Heart left ventricle (tissue), 16 donors: ENCODE results near the gene PCBP3. TPM values are rescaled to one million over a fixed set of nuclear protein-coding genes. Genes with fewer than 3 reads are reported as not detected.
"Not testable (repeated sequence)": the region's sequence is repeated elsewhere in the genome, so short reads cannot be mapped to it uniquely, and the experiment has no call there.

ENCODE experiments used
- ATAC-seq, 4 donors: fragments of 200-7000 bp; cut with Tn5 transposase; one replicate each; pipeline ENCODE4 v1.9.1; 2020 to 2022; ENCODE audit warnings: moderate library complexity in 4 of 4, mild to moderate bottlenecking in 3 of 4, moderate number of reproducible peaks in 1 of 4
- DNase-seq, 5 donors: peaks; one replicate each; pipeline ENCODE4 v3.0.0-alpha.2; 2020
- H3K27ac ChIP-seq, 12 donors: fragments of 200-600 bp; sonication (generic) in 4 of 12; one replicate each; pipeline versions ENCODE4 v1.5.0 to v1.8.0; 2016 to 2022; ENCODE audit warnings: mild to moderate bottlenecking in 2 of 12
- H3K27me3 ChIP-seq, 9 donors: fragments of 200-600 bp; sonication (generic) in 2 of 9; one replicate each; pipeline versions ENCODE4 v1.5.1 to v1.8.0; 2016 to 2022; ENCODE audit warnings: mild to moderate bottlenecking in 3 of 9
- H3K36me3 ChIP-seq, 9 donors: fragments of 200-600 bp; sonication (generic) in 2 of 9; one replicate each; pipeline versions ENCODE4 v1.5.0 to v1.8.0; 2018 to 2022; ENCODE audit warnings: mild to moderate bottlenecking in 2 of 9
- H3K4me1 ChIP-seq, 12 donors: fragments of 200-600 bp; sonication (generic) in 4 of 12; one replicate each; pipeline versions ENCODE4 v1.5.0 to v1.8.0; 2016 to 2022; ENCODE audit warnings: mild to moderate bottlenecking in 3 of 12
- H3K4me3 ChIP-seq, 12 donors: fragments of 200-600 bp; sonication (generic) in 4 of 12; one replicate each; pipeline versions ENCODE4 v1.5.0 to v1.8.0; 2017 to 2022; ENCODE audit warnings: mild to moderate bottlenecking in 9 of 12, moderate library complexity in 4 of 12
- H3K9me3 ChIP-seq, 12 donors: fragments of 200-600 bp; sonication (generic) in 4 of 12; one replicate each; pipeline versions ENCODE4 v1.5.0 to v1.8.0; 2016 to 2022; ENCODE audit warnings: mild to moderate bottlenecking in 1 of 12
- CTCF ChIP-seq, 12 donors: fragments of 200-600 bp; sonication (generic) in 4 of 12; IDR thresholded peaks; one replicate each; pipeline versions ENCODE4 v1.5.0 to v1.8.0; 2018 to 2022; ENCODE audit warnings: antibody characterized with exemption in 12 of 12, mild to moderate bottlenecking in 5 of 12
- POLR2A ChIP-seq, 2 donors: fragments of 450-650 bp; IDR thresholded peaks; one replicate each; pipeline ENCODE4 v1.6.1; 2017; ENCODE audit warnings: antibody characterized with exemption in 2 of 2, mild to moderate bottlenecking in 2 of 2, moderate library complexity in 2 of 2
- WGBS, 4 donors: extraction: QIAGEN DNeasy Blood & Tissue Kit in 2 of 4; methylation state at CpG; one replicate each; pipeline versions ENCODE4 v1.1.5 to v1.1.7; 2013 to 2018; 5-methylcytosine and 5-hydroxymethylcytosine counted together
- intact Hi-C, 10 donors: fragments of 100-400 bp; cut with DNase I; formaldehyde crosslinking; loops; one replicate each; pipeline versions ENCODE4 v1.11.1 to v1.14.2; 2022
- polyA plus RNA-seq, 2 donors: library from polyadenylated mRNA; stranded (reverse); fragments of 200-250 nt; gene quantifications; one replicate each; pipeline ENCODE4 v1.2.3, GENCODE V29; 2013
- total RNA-seq, 9 donors: library from RNA; depleted of rRNA in 2 of 9; stranded (reverse); fragments of >200 nt in 2 of 9; fragmentation: NEBNext Ultra II Directional in 3 of 9; extraction: Animal tissue kit (Norgen Biotek cat#: 25700) in 3 of 9; gene quantifications; one replicate each; pipeline versions ENCODE4 v1.1.0 to v1.2.4, GENCODE V29; 2016 to 2023
- donor health status: ischemic (EF 13 %, LVEDD 7.1; RV severe dilation, severe dysfunction).
- donor health status: healthy with polysubstance abuse.
- donor health status: DM: no; HTN: yes; CAD: no.
- donor health status: DM: no; HTN: no; CAD: no.
- donor health status: ischemic (EF 25% LVEDD 6.9; RV normal size, moderate dysfunction).
- donor health status: ischemic (EF 25% LVEDD 5.7; RV mildly dilated, moderate dysfunction).
- donor health status: healthy.
- donor health status: DM: yes; HTN: yes; CAD: no.
- donor health status: ischemic (EF 35%, LVEDD 5.7; RV mildly dilated, moderate dysfunction).
- donor health status: nonischemic (EF 11% LVEDD 7.7; RV severe dilation, severe dysfunction).
- donor health status: DM: yes; HTN: yes; CAD: no.
- donor health status: PGD.
- donor health status: ischemic (EF 29% LVEDD 5.4; RV normal size, mild dysfunction).
- donor health status: nonischemic (EF 23%, LVEDD 6.1; RV moderate dilation, normal function).

PCBP3 gene
- total and polyA plus RNA-seq, 11 donors, result 0.72 to 11.4 (median 2.5) TPM; not detected in 1

- Histone ChIP-seq H3K9me3 (no peaks in the 10 kb centered on the region), H3K27ac (no peak overlapping the region), H3K4me1 (peaks cover 0 to 16% (median 5%) of the 10 kb centered on the region in 12 donors), H3K36me3 (no peaks in the 10 kb centered on the region), H3K4me3 (no peak overlapping the region), H3K27me3 (no peaks in the 10 kb centered on the region)
- ATAC-seq, result no peak
- TF ChIP-seq CTCF (IDR thresholded peaks at IDR 0.05) (no peak), POLR2A (IDR thresholded peaks at IDR 0.05) (no peak)
- no peak for DNase-seq
- intact Hi-C loops, result no loop called here
- WGBS, 4 donors, result 87 to 90% (median 88%) methylated on average over 21 of the region's 21 CpGs
Observed at GRCh38 chr21:45830720-45831366, 187.3 kb downstream of the PCBP3 start.

- Histone ChIP-seq H3K4me1 (peaks cover 0 to 16% (median 5%) of the 10 kb centered on the region in 12 donors), H3K27ac (no peak overlapping the region), H3K27me3 (no peaks in the 10 kb centered on the region), H3K36me3 (no peaks in the 10 kb centered on the region), H3K9me3 (no peaks in the 10 kb centered on the region), H3K4me3 (no peak overlapping the region)
- intact Hi-C loops, result no loop called here
- no peak for TF ChIP-seq CTCF (IDR thresholded peaks at IDR 0.05)
- TF ChIP-seq POLR2A (IDR thresholded peaks at IDR 0.05), result no peak
- 60 to 71% (median 63%) methylated on average over 14 of the region's 14 CpGs for WGBS, 4 donors
- DNase-seq (no peak), ATAC-seq (peak in 1 of 4 donors; percentile 24)
Observed at GRCh38 chr21:45831991-45832740, 188.6 kb downstream of the PCBP3 start.

GRCh38 chr21:45832741-45833235, 189.3 kb downstream of the PCBP3 start:
- intact Hi-C loops, H3K27me3 ChIP-seq, H3K4me3 ChIP-seq, H3K36me3 ChIP-seq, H3K9me3 ChIP-seq, ATAC-seq, H3K27ac ChIP-seq, DNase-seq: not testable (repeated sequence)
- 85 to 88% (median 87%) methylated on average over 12 of the region's 12 CpGs for WGBS, 4 donors
- peaks cover 0 to 16% (median 5%) of the 10 kb centered on the region in 12 donors for H3K4me1 ChIP-seq

GRCh38 chr21:45833414-45833813, 189.9 kb downstream of the PCBP3 start:
- Histone ChIP-seq H3K36me3 (no peaks in the 10 kb centered on the region), H3K4me3 (no peak overlapping the region), H3K27ac (peak overlapping the region in 1 of 12 donors; percentile 24), H3K27me3 (no peaks in the 10 kb centered on the region), H3K9me3 (no peaks in the 10 kb centered on the region), H3K4me1 (peaks cover 0 to 16% (median 5%) of the 10 kb centered on the region in 12 donors)
- intact Hi-C loops, result no loop called here
- peak; percentile 43 to 82 (median 66) for ATAC-seq
- peak in 4 of 5 donors; percentile 25 to 60 (median 48) for DNase-seq
- WGBS, 4 donors, result 45 to 56% (median 46%) methylated on average over 5 to 6 of the region's 6 CpGs
- no peak for TF ChIP-seq CTCF (IDR thresholded peaks at IDR 0.05)
- no peak for TF ChIP-seq POLR2A (IDR thresholded peaks at IDR 0.05)
